ENCODE results near the gene LMBR1L.
A peak's percentile ranks its signal among the peaks of the same experiment; 100 is the strongest.

The LMBR1L gene, protein sequence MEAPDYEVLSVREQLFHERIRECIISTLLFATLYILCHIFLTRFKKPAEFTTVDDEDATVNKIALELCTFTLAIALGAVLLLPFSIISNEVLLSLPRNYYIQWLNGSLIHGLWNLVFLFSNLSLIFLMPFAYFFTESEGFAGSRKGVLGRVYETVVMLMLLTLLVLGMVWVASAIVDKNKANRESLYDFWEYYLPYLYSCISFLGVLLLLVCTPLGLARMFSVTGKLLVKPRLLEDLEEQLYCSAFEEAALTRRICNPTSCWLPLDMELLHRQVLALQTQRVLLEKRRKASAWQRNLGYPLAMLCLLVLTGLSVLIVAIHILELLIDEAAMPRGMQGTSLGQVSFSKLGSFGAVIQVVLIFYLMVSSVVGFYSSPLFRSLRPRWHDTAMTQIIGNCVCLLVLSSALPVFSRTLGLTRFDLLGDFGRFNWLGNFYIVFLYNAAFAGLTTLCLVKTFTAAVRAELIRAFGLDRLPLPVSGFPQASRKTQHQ

DNA sequence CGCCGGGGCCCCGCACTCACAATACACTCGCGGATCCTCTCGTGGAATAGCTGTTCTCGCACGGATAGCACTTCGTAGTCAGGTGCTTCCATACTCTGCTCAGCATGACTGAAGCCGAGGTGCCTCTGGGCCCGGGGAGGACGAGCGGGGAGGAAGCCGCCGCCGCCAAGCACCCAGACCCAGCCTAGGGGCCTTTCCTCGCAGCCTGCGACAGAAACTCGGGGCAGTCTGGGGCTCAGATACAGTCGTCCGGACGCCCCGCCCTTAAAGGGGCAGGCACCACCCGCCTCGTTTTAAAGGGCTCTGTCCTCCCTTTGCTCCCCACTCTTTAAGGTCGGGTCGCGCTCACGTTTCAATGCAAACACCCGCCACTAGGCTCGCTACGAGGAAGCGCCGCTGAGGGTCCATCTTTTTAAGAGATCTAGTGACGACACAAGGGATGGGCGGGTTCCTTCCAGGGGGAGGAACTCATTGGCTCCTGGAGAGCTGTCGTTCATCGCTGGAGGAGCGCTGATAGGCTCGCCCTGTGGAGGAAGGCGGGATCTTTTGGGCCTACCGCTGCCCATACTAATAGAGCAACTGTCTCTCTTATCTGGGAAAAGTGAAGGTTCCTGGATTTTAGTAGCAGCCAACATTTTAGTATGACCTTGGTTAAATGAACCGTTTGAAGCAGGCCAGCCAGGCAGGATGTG, at the start of gene LMBR1L:
LMBR1L (minus strand) TSS at position 384 of the 692 bp plus-strand sequence; CDS start at position 92, 292 bp downstream.
- TF ChIP-seq, protein P1, sequence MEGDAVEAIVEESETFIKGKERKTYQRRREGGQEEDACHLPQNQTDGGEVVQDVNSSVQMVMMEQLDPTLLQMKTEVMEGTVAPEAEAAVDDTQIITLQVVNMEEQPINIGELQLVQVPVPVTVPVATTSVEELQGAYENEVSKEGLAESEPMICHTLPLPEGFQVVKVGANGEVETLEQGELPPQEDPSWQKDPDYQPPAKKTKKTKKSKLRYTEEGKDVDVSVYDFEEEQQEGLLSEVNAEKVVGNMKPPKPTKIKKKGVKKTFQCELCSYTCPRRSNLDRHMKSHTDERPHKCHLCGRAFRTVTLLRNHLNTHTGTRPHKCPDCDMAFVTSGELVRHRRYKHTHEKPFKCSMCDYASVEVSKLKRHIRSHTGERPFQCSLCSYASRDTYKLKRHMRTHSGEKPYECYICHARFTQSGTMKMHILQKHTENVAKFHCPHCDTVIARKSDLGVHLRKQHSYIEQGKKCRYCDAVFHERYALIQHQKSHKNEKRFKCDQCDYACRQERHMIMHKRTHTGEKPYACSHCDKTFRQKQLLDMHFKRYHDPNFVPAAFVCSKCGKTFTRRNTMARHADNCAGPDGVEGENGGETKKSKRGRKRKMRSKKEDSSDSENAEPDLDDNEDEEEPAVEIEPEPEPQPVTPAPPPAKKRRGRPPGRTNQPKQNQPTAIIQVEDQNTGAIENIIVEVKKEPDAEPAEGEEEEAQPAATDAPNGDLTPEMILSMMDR (IDR thresholded peaks at IDR 0.05; ENCODE audit: extremely low read depth, missing control alignments) = no peak
- DNase-seq (ENCODE audit: low spot score) = peak; percentile 96

DNA sequence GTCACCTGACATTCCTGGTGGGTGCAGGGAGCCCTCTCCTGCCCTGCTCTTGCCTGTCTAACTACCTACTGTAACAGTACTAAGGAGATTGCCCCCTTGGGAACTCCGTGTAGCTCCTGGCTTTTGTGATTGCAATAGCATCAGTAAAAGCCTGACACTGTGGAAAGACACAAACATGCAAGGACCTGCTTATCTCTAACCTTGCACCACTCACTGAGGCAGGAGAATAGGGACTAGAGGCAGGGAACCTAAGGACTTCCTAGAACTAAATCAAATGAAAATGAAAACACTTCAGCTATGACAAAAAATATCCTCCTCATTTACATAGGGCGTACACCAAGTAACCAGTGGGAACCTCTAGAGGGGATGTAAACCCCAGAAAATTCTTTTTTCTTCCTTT, 49.8 kb upstream of the LMBR1L start:
- TF ChIP-seq, protein P1 (IDR thresholded peaks at IDR 0.05; ENCODE audit: extremely low read depth, missing control alignments) = no peak
- no peak for DNase-seq (ENCODE audit: low spot score)

DNA sequence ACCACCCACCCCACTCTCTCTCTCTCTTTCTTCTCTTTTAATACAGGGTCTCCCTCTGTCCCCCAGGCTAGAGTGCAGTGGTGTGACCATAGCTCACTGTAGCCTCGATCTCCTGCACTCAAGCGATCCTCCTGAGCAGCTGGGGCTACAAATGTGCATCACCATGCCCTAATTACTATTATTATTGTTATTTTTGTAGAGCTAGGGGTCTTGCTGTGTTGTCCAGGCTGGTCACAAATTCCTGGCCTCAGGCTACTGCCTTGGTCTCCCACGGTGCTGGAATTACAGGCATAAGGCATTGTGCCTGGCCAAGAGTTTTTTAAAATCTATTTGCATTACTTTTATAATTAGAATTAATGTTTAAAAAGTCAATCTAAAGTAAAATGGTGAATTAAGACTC, 43.6 kb upstream of the LMBR1L start:
- TF ChIP-seq, protein P1 (IDR thresholded peaks at IDR 0.05; ENCODE audit: extremely low read depth, missing control alignments) = no peak
- no peak for DNase-seq (ENCODE audit: low spot score)

DNA sequence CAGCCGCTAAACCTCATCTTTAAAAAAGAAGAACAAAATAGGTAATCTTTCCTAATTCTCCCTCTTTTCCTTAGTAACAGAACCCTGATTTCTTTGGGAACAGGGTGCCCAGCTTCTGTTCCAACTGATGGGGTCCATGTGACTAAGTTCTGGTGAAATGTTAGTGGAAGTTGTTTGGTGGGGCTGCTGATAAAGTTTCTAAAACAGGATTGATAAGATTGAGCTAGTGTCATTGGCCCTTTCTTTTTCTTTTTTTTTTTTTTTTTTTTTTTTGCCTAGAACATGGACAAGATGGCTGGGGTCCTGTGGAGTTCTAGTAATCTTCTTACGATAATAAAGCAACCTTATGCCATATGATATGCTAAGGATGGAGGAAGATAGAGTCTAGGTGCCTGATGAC, 36.7 kb upstream of the LMBR1L start:
- TF ChIP-seq, protein P1 (IDR thresholded peaks at IDR 0.05; ENCODE audit: extremely low read depth, missing control alignments) = no peak
- DNase-seq (ENCODE audit: low spot score) = no peak

DNA sequence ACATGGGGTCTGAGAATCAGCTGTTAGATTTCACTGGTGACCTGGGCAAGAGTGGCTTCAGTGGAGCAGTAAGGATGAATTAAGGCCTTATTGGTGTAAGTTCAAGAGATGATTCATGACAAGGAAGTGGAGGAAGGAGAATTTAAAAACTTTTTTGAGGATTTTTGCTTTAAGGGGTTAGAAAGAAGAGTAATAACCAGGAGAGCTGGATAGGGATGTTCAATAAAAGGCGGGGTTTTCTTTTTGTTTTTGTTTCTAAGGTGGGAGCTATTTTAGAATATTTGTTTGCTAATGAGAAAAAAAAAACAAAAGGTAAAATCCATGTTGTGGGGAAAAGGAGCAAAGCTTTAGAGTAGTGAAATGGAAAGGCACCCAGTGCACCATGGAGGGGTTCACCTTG, 35.8 kb upstream of the LMBR1L start:
- TF ChIP-seq, protein P1 (IDR thresholded peaks at IDR 0.05; ENCODE audit: extremely low read depth, missing control alignments) = no peak
- no peak for DNase-seq (ENCODE audit: low spot score)

DNA sequence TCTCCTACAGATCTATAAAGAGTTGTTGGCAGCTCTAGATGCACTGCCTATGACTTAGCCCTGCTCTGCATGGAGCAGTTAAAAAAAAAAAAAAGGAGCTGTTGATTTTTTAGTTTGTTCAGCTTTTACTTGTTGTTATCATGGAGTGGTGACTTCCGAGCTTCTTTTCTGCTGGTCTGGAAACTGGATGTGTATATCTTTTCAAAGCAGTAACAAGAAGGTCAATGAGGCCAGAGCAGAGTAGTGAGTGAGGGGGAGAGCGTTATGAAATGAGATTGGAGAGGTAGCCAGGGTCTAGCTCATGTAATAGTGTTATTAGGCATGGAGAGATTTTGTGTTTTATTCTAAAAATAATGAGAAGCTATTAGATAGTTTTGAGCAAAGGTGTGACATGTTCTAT, 33.7 kb upstream of the LMBR1L start:
- TF ChIP-seq, protein P1 (IDR thresholded peaks at IDR 0.05; ENCODE audit: extremely low read depth, missing control alignments) = no peak
- DNase-seq (ENCODE audit: low spot score) = no peak

DNA sequence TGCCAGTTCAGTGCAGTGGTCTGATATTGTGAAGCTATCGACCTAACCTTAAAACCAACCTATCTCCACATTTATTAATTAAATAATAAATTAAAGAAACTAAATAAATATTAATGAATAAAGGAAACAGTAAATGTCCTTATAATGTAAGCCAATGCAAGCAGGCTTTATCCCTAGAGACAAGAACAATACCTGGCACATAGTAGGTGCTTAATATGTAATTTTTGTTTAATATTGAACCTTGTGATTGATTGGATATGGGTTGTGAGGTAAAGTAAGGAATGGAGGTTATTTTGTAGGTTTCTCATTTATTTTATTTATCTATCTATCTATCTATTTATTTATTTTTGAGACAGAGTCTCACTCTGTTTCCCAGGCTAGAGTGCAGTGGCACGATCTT, 28.4 kb upstream of the LMBR1L start:
- TF ChIP-seq, protein P1 (IDR thresholded peaks at IDR 0.05; ENCODE audit: extremely low read depth, missing control alignments) = no peak
- DNase-seq (ENCODE audit: low spot score) = no peak
